ENCODE results near the gene NOX4.

Gene NOX4

GRCh38 chr11:89490981-89491690 is at the start of gene NOX4:
TSS of gene NOX4 (minus strand) at chr11:89491375. CDS start at chr11:89491246, 129 bp downstream.
- no peak for FAIRE-seq

DNA sequence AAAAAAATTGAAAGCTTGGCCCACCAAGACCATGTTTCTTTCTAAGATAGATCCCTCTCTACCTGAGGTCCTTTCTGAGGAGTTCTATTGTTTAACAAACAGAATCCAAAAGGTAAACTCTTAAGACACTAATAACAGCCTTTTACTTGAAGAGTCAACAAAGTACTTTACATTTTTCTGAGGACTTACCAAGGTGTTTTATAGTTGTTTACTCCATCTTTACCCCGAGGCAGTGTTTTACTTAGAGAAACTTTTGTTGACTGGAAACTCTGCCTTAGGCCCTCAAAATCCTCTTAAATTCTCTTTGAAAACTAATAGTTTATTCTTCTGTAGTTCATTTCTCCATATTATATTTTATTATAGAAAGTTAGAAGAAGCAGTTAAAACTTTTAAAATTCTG is 49.7 kb upstream of the NOX4 start:
- FAIRE-seq: no peak

GRCh38 chr11:89537936-89538335 is 46.8 kb upstream of the NOX4 start:
- FAIRE-seq: no peak

- peak; percentile 49 for FAIRE-seq
Measured at GRCh38 chr11:89536926-89537325, 45.8 kb upstream of the NOX4 start.

DNA sequence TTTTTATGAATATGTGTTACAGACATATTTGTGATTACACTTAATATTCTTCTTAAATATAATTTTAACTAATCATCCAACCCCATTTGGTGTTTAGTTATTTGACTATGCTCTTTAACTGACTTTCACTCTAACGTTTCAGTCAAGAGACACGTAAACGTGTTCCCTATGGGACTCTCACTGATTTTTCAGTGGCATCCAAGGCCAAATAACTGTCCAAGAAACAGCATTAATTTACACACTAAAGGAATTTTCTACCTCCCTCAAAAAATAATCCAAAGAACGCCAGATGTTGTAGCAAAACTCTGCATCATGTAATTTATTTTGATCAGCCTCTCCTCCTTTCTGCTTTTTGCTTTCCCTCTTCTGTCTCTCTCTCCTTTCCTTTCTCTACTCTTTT is 44.0 kb upstream of the NOX4 start:
- FAIRE-seq: no peak

DNA sequence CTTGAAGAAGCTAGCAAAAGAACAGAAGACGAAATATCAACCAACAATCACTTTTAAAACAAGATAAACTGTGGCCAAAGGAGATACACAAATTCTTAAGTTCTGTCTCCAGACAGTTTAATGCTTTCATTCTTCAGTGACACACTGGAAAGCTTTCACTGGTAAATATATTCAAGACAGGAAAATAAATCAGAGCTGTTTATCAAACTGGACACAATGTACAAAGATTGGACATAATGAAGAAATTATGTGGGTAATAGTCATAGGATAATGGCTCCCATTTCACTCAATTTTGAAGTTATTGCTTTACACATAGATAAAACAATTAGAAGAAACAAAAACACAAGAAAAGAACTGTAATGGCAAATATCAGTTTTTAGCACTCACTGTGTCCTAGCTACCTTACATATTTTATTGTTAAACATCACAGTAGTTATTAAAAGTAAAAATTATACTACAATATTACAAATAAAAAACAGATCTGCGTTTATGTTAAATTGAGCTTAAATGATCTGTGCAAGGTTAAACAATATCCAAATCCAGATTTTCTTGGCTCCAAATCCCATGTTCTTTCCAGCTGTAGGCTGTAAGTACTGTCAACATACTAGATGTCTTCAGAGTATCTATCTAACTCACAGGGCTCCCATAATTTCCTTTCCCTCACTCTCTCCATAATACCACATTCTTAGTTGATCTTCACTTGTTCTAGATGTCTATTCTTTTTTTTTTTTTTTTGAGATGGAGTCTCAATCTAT is 38.6 kb upstream of the NOX4 start:
- no peak for FAIRE-seq

- FAIRE-seq: no peak
Measured at GRCh38 chr11:89521792-89522191, 30.6 kb upstream of the NOX4 start.

GRCh38 chr11:89521294-89521693 is 30.1 kb upstream of the NOX4 start:
- no peak for FAIRE-seq

DNA sequence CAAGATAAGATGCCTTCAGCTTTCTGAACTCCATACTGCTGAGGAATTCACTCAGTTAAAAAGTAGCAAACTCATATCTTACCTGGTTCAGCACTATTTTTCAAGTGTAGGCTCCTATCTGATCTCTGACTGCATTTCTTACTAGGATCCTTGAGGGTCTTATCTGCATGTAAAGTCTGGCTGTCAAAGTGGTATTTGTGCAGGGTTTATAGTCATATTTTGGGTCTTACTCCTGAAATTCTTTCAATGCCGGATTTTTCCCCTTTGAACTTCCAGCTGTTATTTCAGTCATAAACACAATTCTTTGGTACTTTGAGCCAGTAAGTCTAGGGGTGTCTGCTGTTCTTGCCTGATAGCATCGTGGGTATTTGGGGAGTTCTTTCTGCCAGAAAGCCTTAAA is 25.3 kb upstream of the NOX4 start:
- no peak for FAIRE-seq

DNA sequence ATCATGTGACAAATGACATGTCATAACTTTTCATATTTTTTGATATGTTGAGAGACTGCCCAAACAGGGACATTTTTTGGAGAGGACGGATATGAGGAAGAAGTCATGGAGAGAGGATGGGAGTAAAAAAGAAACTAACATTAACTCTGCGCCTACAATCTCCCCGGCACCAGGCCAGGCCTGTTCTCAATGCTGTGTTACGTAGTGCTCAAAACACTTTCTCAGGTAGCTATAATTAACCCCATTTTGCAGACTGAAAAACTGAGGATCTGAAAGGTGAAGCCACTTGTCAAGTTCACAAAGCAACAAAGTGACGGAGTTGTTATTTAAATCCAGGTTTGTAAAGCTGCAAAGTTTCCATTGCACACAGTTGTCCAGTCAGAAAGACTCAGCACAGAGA is 17.4 kb upstream of the NOX4 start:
- FAIRE-seq: no peak

- FAIRE-seq: no peak
Measured at GRCh38 chr11:89504270-89504669, 13.1 kb upstream of the NOX4 start.

GRCh38 chr11:89503422-89503821 is 12.2 kb upstream of the NOX4 start:
- no peak for FAIRE-seq

- FAIRE-seq: no peak
Measured at GRCh38 chr11:89502301-89502700, 11.1 kb upstream of the NOX4 start.

DNA sequence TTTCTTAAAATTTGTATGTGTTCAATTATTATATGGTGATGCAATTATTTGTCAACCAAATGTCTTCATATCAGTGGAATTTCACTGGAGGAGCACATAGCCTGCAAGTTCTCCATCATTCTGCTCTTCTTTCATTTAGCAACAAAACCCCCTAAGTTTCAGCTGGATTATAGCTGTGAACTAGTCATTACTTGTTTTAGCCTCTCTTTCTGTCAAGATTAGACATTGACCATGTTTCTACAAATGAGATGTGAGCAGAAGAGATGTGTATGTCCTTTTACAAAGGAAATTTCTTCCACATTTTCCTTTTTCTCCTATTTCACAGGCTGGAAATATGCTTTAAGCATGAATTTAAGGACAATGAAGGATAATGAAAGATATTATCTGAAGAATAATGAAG is 9.2 kb upstream of the NOX4 start:
- no peak for FAIRE-seq

- no peak for FAIRE-seq
Measured at GRCh38 chr11:89498845-89499448, 7.8 kb upstream of the NOX4 start.

- no peak for FAIRE-seq
Measured at GRCh38 chr11:89495951-89496350, 4.8 kb upstream of the NOX4 start.

- no peak for FAIRE-seq
Measured at GRCh38 chr11:89493431-89493830, 2.3 kb upstream of the NOX4 start.

- FAIRE-seq: no peak
Measured at GRCh38 chr11:89490602-89490980, 584 bp downstream of the NOX4 start.

GRCh38 chr11:89489930-89490329 is 1.2 kb downstream of the NOX4 start:
- no peak for FAIRE-seq

DNA sequence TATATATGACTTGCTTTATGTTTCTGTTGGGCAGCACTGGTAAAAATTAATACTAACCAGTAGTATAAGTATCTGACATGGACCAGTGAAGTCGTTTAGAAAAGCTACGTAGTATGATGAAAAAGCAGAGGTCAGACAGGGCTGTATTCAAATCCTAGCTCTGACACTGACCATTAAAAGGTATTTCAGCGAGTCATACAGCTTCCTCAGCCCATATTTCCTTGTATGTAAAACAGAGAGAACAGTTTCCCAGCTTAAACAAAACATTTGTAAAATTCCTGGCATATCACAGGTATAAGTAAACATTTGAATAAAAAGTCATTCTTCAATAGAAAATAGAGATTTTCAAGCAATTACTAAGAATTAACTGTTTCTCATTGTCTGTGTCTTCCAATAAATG is 4.2 kb downstream of the NOX4 start:
- no peak for FAIRE-seq

GRCh38 chr11:89484896-89485295 is 6.3 kb downstream of the NOX4 start:
- FAIRE-seq: no peak

- FAIRE-seq: no peak
Measured at GRCh38 chr11:89477175-89477574, 14.0 kb downstream of the NOX4 start.

DNA sequence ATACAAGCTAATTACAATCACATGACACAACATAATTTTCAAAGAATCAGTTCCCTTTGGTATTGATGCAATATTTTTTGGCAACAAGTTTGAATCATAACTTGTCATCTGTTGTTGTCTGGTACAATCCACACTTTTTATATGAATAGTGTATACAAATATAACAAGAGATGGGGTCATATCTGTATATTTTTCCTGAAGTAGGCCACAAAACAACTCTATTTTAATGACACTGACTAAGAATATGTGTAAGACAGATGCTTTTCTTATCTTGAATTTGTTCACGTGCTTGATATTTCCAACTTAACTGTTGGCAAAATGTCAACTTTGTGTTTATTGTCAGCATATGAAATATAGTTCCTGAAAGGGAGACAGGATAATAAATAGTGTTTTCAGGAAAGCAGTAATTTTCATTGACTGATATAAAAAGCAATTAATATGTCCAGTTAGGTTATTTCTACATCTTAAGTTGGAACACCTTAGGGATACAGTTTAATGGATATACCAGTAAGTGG is 27.9 kb downstream of the NOX4 start:
- FAIRE-seq: no peak

DNA sequence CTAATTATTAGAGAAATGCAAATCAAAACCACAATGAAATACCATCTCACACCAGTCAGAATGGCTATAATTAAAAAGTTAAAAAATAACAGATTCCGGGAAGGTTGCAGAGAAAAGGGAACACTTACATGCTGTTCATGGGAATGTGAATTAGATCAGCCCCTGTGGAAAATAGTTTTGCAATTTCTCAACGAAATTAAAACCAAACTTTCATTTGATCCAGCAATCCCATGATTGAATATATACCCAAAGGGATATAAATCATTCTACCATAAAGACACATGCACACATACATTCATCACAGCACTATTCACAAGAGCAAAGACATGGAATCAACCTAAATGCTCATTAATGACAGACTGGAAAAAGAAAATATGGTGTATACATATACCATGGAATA is 32.5 kb downstream of the NOX4 start:
- FAIRE-seq: no peak
